GM18502 (cell line): ENCODE results near the gene ATP8B1.

ENCODE experiments used
- ATAC-seq: cut with Tn5 transposase; IDR thresholded peaks from one replicate; pipeline ENCODE4 v1.9.1; 2021; ENCODE audit warnings: mild to moderate bottlenecking; ENCODE audit not compliant: unreplicated experiment, poor library complexity

The ATP8B1 gene

GRCh38 chr18:57794951-57795728, 8.0 kb downstream of the ATP8B1 start:
- no peak for ATAC-seq

DNA sequence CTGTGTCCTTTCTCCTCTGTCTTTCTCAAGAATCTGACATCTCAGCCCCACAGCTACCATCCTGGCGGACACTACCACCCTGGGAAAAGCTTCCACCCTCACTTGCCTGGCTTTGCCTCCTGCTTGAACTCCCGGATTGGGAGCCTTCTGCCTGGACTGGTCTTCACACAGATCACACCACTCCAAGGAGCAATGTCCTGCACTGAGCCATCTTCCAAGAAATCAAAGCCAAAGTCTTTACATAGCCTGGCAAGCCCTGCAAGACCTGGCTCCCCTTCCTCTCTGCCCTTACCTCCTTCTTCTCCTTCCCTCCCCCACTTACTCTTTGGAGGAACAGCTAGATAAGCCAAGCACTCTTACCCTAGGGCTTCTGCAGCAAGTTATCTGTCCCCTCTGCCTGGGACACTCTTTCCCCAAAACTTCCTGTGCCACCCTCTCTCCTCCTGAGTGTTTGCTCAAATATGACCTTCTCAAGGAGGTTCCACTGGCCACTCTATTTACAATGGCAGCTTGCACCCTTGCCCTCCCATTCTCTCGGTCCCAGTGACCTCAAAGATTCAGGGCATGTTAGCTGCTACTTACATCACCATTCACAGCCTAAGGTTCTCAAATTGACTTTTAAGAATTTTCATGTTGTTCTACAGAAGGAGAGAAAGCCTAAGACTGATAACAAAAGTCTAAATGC, 9.7 kb downstream of the ATP8B1 start:
- no peak for ATAC-seq

GRCh38 chr18:57792631-57793301, 10.3 kb downstream of the ATP8B1 start:
- ATAC-seq = no peak

DNA sequence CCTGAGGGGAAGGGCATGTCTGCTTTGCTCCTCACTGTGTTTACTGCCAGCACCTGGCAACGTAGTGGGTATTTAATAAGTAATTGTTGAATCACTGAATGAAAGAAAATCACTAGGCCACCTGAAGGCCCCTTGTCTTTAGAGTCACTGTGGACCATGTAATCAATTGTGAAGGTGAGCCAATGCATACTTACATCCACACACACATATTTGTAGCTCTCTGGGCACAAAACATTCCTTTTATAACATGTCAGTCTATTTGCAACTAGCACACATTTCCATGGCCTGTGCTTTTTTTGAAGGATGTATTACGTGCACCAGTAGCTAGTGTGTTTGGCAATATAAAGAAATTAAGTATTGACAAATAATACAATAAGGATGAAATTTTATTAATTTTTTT, 11.2 kb downstream of the ATP8B1 start:
- no peak for ATAC-seq

GRCh38 chr18:57791192-57791591, 11.9 kb downstream of the ATP8B1 start:
- ATAC-seq = no peak

- ATAC-seq = no peak
These were observed 12.8 kb downstream of the ATP8B1 start for GRCh38 chr18:57790316-57790715.

- ATAC-seq = no peak
These were observed 13.4 kb downstream of the ATP8B1 start for GRCh38 chr18:57789759-57790158.

DNA sequence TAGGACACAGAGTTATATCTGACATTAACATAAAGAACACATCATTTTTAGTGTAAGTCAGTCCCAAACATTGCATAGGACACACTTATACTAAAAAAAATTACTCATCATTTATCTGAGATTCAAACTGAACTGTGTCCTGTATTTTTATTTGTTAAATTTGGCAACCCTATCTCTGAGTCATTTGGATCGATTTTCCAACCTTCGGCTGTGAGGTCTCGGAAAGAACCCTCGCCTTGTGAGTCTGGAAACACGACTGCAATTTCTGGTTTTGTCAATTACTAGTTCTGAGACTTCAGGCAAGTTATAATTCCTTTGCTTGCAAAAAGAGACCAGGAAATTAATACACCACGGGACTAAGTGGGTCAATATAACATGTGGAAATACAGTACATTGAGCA, 14.0 kb downstream of the ATP8B1 start:
- ATAC-seq = no peak

DNA sequence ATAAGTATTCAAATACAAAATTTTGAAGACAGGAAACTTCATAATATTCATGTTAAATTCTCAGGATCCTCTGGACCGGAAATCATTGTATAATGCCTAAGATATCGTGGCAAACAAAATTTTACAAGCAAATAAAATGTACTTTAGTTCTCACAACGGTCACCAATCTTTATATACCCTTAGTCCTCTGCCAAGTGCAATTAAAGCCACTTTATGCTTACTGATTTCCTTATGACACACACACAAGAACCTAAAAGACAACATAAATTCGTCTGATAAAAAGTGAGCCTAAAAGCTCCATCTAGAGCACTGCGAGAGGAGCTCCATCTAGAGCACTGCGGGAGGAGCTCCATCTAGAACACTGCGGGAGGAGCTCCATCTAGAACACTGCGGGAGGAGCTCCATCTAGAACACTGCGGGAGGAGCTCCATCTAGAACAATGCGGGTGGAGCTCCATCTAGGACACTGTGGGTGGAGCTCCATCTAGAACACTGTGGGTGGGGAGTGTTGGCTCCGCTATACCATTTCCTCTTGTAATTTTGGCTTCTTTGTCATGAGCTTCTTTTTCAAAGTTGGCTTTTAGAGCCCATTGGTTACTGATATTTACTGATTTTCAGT, 15.9 kb downstream of the ATP8B1 start:
- ATAC-seq = no peak

- ATAC-seq = no peak
These were observed 17.2 kb downstream of the ATP8B1 start for GRCh38 chr18:57785751-57786437.

- ATAC-seq = no peak
These were observed 18.4 kb downstream of the ATP8B1 start for GRCh38 chr18:57784801-57785114.

DNA sequence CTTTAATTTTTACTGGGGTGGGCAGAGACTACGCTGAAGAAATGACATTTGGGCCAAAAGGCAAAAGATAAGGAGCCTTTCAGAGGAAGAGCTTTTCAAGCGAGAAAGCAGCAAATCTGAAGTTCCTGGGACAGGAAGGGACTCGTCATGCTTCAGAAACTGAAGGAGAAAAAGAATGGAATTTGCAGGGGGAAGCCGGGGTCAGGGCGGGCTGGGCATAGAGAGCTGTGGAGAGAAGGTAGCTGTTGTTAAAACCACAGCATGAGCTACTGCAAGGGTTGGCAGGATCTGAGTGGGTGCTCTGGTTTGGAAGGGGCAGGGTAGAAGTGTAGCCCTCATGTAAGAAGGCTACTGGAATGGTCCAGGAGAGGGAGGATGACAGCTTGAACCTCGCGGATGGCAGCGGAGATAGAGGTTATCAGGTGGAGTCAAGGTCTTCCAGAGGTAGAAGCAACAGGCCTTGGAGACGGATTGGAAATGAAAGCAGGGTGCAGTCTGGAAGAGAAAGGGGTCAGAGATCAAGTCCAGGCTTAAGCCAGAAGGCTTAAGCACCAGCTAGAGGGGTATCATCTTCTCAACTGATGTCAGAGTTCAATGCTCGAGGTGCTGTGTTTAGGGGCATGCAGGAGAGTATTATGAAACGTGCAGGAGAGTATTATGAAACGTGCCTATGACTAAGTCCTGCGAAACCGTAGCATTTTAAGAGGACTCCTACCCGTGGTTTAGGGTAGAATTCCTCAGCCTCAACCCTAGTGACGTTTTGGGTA, 18.9 kb downstream of the ATP8B1 start:
- ATAC-seq = no peak

- no peak for ATAC-seq
These were observed 21.1 kb downstream of the ATP8B1 start for GRCh38 chr18:57782049-57782448.

DNA sequence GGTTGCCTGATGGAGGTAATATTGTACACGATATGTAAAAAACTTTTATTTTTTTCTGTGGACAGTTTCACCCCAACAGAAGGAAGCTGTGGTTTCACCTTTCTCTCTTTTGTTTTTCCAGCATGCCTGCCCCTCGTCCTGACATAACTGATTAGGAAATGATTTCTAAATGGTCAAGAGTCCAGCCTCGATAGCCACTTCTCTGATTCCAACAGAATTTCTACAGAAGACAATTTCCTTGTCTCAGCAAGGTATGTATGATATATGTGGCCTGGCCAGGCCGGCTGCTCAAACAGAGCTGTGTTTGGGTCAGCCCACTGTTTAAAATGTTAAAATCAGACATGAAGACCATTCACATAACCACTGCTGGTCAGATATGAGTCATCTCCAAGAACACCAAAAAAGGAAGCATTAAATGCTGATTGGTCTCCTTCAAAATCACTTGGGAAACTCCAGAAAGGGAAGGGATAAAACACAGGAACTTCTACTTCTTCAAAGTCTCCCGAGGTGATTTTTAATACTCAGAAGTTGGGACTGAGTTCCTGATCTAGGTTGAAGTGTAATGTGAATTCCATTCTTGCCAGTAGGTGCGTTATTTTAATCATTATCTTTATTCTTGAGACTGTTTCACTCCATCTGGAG, 22.3 kb downstream of the ATP8B1 start:
- peak; percentile 93 for ATAC-seq

- ATAC-seq = no peak
These were observed 22.8 kb downstream of the ATP8B1 start for GRCh38 chr18:57780318-57780705.

DNA sequence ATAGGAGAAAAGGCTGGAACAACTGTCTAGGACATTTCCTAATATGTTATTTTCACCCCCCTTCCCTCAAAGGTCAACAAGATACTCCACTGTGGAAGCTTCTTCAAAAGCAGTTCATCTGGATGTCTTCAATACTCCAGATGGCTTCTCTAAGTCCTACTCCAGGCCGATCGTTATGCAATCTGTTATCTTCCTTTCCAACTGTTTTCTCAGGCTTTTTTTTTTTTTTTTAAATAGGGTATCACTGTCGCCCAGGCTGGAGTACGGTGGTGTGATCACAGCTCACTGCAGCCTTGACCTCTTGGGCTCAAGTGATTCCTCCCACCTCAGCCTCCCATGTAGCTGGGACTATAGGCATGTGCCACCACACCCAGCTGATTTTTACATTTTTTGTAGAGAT, 26.3 kb downstream of the ATP8B1 start:
- ATAC-seq = no peak

DNA sequence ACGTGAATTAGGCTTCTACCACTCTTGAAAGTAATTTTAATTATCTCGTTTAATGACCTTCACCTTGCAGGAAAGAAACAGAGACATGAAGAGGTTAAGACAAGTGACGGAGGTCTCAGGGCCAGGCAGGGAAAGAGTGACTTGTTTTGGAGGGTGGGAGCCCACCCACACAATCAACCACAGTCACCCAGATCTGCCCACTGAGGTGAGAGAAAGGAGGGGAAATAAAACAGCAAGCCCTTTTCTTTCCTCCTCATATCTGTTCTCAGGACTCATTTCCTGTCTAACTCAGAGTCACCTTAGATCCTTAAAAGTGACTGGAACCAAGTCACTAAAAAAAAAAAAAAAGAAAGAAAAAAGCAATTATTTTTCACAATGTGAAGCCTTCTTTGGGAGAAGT, 26.8 kb downstream of the ATP8B1 start:
- no peak for ATAC-seq

- ATAC-seq = no peak
These were observed 27.2 kb downstream of the ATP8B1 start for GRCh38 chr18:57775937-57776336.

- ATAC-seq = no peak
These were observed 30.7 kb downstream of the ATP8B1 start for GRCh38 chr18:57772387-57772799.
